ENCODE measurements around the gene PXN.

PXN gene

GRCh38 chr12:120164293-120164692 lies 101.2 kb downstream of the PXN start:
- DNase-seq, result no peak

GRCh38 chr12:120162763-120163162 lies 102.8 kb downstream of the PXN start:
- DNase-seq, result no peak

GRCh38 chr12:120161852-120162251 lies 103.7 kb downstream of the PXN start:
- DNase-seq, result no peak

All from bone marrow (tissue), 2 donors.